Neuron (in vitro differentiated cells): Measurements from ENCODE around the gene PC.
A peak's percentile ranks its signal among the peaks of the same experiment; 100 is the strongest.

Experiments
- H2AFZ ChIP-seq: one replicate; pipeline ENCODE4 v1.6.1; 2013; ENCODE audit warnings: low read depth, mild to moderate bottlenecking, inconsistent platforms, low read length, moderate library complexity
- H3K27me3 ChIP-seq: one replicate; pipeline ENCODE4 v1.6.1; 2013; ENCODE audit warnings: low read length; ENCODE audit not compliant: insufficient read depth
- H3K36me3 ChIP-seq: one replicate; pipeline ENCODE4 v1.6.1; 2013; ENCODE audit warnings: low read length; ENCODE audit not compliant: insufficient read depth
- H3K4me1 ChIP-seq: one replicate; pipeline ENCODE4 v1.6.1; 2013; ENCODE audit warnings: low read length; ENCODE audit not compliant: insufficient read depth
- H3K4me3 ChIP-seq: 2 replicates; pipeline ENCODE4 v1.5.1; 2013; ENCODE audit warnings: mild to moderate bottlenecking, low read length, moderate library complexity
- H3K9me3 ChIP-seq: one replicate; pipeline ENCODE4 v1.6.1; 2013; ENCODE audit warnings: low read length

PC gene

DNA sequence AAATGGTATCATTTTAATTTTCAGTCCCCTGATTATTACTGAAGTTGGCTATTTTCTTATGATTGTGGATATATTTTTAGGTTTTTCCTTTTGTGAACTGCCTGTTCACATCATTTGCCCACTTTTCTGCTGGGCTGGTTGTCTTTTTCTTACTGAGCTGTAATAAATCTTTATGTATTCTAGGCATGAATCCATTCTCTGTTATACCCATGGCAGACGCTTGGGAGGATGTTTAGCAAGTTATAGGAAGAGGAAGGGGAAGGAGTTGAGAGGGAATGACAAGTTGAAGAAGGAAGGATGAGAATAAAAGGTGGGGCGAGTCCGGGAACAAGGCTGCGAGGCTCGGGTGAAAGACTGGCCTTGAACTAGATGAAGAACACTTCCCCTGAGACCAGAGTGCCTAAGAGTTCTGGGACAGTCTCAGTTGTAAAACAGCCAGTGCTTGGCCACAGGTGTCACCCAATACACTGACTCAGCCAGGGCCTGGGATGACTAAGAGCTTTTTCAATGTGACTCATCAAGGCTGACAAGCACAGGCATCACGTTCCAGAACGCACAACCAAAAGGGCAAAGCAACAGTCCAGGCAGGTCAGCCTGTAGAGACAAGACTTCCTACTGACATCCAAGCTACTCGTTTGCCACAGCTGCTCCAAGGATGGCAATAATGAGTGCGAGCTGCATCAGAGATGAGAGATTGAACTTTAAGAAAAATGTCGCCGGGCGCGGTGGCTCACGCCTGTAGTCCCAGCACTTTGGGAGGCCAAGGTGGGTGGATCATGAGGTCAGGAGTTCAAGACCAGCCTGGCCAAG, 66.1 kb downstream of the PC start:
- Histone ChIP-seq H3K36me3 (no peaks in the 10 kb centered on the region), H3K27me3 (no peaks in the 10 kb centered on the region), H3K4me3 (no peak overlapping the region), H3K9me3 (no peaks in the 10 kb centered on the region), H3K4me1 (peaks cover 4% of the 10 kb centered on the region), H2AFZ (no peak overlapping the region)

DNA sequence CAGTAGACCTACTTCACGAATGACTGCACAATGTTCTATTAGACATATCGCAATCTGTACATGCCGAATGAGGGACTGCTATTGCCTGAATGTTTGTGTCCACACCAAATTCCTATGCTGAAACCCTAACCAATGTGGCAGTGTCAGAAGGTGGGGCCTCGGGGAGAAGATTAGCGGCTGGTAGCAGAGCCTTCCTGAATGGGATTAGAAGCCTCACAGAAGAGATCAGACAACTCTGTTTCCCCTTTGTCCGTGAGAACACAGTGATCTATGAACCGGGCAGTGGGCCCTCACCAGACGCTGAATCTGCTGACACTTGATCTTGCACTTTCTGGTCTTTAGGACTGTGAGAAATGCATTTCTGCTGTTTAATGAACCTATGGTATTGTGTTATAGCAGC, 68.2 kb downstream of the PC start:
- no peaks in the 10 kb centered on the region for H3K9me3 ChIP-seq
- H3K4me1 ChIP-seq: peaks cover 4% of the 10 kb centered on the region
- no peaks in the 10 kb centered on the region for H3K36me3 ChIP-seq
- H2AFZ ChIP-seq: no peak overlapping the region
- H3K4me3 ChIP-seq: no peak overlapping the region
- H3K27me3 ChIP-seq: no peaks in the 10 kb centered on the region

DNA sequence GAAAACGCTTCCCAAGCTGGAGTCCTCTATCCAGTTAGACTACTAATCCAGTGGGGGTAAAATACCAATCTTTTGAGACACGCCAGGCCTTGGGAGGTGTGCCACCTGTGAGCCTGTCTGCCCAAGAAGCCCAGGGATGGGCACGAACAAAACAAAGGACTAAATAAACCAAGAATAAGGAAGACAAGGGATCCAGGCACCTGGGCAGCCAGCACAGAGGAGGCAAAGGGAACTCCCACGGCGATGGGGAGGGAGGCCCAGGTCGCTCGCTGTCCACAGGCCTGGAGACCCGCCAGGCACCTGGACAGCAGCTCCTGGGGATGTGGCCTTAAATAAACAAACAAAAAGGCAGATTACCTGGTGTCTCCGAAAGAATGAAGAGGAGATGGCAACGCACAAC, 69.9 kb downstream of the PC start:
- Histone ChIP-seq H3K36me3 (no peaks in the 10 kb centered on the region), H3K9me3 (no peaks in the 10 kb centered on the region), H2AFZ (no peak overlapping the region), H3K4me3 (no peak overlapping the region), H3K27me3 (no peaks in the 10 kb centered on the region), H3K4me1 (peaks cover 4% of the 10 kb centered on the region)

DNA sequence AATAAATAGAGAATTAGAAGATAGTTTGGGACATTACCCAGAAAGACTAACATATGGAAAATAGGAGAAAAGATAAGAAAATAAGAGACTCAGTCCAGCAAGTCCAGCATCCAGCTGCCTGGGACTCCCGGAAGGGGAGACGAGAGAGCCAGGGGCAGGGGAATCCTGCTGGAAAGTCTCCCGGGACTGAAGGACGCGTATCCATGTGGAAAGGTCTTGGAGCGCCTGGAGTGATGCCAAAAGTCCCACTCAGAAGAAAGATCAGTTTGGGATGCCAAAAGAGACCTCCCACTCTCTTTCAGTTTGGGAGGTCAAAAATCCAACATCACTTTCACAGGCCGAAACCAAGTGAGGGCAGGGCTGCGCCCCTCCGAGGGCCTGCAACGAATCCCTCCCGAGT, 70.7 kb downstream of the PC start:
- Histone ChIP-seq H3K4me1 (peaks cover 10% of the 10 kb centered on the region), H3K4me3 (no peak overlapping the region), H3K36me3 (no peaks in the 10 kb centered on the region), H2AFZ (no peak overlapping the region), H3K27me3 (no peaks in the 10 kb centered on the region), H3K9me3 (no peaks in the 10 kb centered on the region)

DNA sequence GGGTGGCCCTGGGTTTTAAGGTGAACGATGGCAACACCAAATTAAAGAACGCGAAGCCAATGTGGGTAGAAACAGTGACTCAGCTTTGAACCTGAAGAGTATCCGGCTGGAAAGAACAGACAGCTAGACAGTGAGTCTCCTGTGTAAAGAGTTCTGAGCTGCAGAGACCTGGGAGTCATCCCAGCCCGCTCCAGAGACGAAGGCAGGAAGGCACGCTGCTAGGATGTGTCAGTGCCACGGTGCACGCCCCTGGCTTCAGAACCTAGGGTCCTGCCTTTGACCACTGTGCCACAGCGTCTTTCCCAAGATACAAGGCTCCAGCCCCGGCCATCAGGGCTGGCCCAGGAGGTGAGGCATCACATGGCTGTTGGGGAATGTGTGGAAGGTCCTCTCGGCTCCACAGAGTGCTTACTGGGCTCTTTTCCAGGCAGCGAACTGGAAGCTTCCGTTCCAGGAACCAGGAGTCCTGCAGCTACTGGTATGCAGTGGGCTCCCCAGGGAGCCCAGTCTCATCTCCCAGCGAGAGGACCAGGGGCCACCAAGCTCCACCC, 71.4 kb downstream of the PC start:
- H3K27me3 ChIP-seq: no peaks in the 10 kb centered on the region

DNA sequence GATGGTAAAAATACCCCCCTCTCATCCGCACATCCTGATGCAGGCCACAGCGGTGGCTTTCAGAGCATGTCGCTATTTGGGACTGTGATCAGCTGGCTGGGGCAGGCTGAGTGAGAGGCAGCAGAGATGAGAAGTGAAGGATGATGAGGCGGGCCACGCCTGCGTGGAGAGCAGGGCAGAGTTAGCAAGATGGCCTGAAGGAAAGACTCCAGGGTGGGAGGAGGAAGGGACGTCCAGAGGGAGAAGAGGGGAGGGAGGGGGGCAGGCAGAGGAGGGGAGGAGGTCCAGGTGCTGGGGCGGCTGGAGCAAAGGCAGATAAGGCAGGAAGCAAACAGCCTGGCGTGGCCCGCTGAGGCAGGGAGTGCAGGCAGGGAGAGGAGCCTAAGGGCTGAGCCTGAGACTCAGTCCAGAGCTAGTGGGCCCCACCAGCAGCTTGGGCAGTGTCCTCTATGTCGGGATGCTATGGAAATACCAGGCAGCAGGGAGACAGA, 72.2 kb downstream of the PC start:
- H3K27me3 ChIP-seq: no peaks in the 10 kb centered on the region
- peaks cover 16% of the 10 kb centered on the region for H3K4me1 ChIP-seq
- H3K4me3 ChIP-seq: no peak overlapping the region
- no peaks in the 10 kb centered on the region for H3K9me3 ChIP-seq
- no peaks in the 10 kb centered on the region for H3K36me3 ChIP-seq
- no peak overlapping the region for H2AFZ ChIP-seq

More for the DNA sequence above, 71.4 kb downstream of the PC start:
- Histone ChIP-seq H2AFZ (no peak overlapping the region), H3K9me3 (no peaks in the 10 kb centered on the region), H3K36me3 (no peaks in the 10 kb centered on the region), H3K4me1 (peaks cover 16% of the 10 kb centered on the region), H3K4me3 (no peak overlapping the region)

DNA sequence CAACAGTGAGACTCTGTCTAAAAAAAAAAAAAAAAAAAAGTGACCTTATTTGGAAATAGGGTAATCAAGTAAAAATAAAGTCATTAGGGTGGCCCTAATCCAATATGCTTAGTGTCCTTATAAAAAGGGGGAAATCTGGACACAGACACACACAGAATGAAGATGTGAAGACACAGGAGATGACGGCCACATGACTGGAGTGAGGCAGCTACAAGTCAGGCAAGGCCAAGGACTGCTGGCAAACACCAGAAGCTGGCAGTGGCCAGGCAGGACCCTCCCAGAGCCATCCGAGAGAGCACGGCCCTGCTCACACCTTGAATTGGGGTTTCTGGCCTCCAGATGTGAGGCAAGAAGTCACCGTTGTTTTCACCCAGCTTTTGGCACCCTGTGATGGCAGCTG, 72.7 kb downstream of the PC start:
- Histone ChIP-seq H2AFZ (no peak overlapping the region), H3K36me3 (no peaks in the 10 kb centered on the region), H3K4me1 (peaks cover 16% of the 10 kb centered on the region), H3K27me3 (no peaks in the 10 kb centered on the region), H3K4me3 (no peak overlapping the region), H3K9me3 (no peaks in the 10 kb centered on the region)

DNA sequence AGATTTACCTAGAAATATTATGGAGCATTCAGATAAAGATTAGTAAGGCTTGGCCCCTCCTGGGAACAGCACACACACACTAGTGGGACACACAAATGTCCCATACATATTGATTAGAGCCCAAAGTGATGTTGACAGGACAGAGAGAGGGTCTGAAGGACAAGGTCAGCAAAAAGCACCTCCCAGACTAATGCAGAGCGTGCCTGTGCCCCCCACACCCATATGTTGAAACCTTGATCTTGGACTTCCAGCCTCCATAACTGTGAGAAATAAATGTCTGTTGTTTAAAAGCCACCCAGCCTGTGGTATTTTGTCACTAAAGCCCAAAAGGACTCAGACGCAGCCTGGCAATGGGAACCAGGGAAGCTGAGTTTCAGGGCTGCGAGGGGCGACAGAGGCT, 73.7 kb downstream of the PC start:
- no peak overlapping the region for H2AFZ ChIP-seq
- no peaks in the 10 kb centered on the region for H3K27me3 ChIP-seq
- no peaks in the 10 kb centered on the region for H3K9me3 ChIP-seq
- no peaks in the 10 kb centered on the region for H3K36me3 ChIP-seq
- H3K4me3 ChIP-seq: no peak overlapping the region
- peaks cover 16% of the 10 kb centered on the region for H3K4me1 ChIP-seq

DNA sequence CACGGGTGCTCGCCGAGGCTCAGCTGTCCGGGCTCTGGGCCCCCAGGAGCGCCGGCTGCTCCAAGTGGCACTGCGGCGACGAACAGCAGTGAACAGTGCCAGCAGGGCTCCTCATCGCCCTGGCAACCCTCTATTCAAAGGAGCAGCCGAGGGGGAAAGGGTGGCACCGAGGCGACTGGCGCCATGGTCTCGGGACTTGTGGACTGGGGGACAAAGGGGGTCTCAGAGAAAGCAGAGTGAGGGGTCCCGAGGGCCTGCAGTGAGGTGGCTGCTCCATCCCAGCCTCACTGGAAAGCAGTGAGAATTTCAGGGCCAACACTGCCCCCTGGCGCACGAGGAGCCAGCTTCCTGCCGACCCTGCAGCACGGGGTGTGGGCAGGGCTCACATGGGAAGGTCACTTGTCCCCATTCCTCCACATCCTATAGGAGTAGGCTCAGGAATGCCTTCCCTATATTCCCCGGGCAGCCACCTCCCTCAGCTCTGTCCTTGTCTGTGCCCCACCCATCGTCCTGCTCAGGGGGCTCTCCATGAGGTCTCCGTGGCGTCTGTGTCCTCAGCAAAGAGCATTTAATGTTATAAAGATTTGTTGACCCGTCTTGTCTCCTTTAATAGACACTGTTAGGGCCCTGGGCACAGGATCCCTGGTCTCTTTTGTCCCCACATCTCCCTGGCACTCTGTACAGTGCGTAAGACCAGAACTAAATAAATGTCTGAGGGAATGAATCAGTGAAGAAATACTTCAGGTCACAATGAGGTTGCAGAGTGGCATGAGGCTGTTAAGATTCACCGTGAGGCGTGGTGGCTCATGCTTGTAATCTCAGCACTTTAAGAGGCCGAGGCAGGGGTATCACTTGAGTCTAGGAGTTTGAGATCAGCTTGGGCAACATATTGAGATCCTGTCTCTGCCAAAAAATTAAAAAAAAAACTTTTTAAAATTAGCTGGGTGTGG, 74.9 kb downstream of the PC start:
- H3K4me1 ChIP-seq: peaks cover 16% of the 10 kb centered on the region
- peak overlapping the region; percentile 24 for H3K4me3 ChIP-seq
- no peaks in the 10 kb centered on the region for H3K27me3 ChIP-seq
- H3K36me3 ChIP-seq: no peaks in the 10 kb centered on the region
- H2AFZ ChIP-seq: peak overlapping the region; percentile 62
- no peaks in the 10 kb centered on the region for H3K9me3 ChIP-seq

DNA sequence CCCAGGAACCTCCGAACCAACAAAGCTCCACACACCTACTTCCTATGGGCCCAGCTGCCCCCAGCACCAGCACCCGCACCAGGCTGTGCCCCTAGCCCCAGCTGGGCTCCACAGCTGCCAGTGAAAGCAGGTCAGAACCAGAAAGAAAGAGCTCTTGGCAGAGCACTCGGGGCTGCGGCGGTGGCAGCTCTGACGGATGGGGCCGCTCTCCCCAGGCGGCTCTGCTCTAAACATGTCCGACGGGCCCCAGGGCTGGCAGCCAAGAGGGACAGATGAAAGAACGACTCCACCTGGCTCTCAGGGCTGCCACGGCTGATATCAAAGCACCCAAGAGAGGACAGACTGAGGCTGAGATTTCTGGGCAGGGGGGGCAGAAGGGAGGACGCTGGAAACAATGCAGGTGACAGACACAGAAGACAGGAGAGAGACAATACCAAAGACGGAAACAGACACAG, 75.6 kb downstream of the PC start:
- Histone ChIP-seq H3K36me3 (no peaks in the 10 kb centered on the region), H3K27me3 (no peaks in the 10 kb centered on the region), H3K4me1 (peaks cover 16% of the 10 kb centered on the region), H2AFZ (peak overlapping the region; percentile 62), H3K9me3 (no peaks in the 10 kb centered on the region), H3K4me3 (peak overlapping the region; percentile 24)

DNA sequence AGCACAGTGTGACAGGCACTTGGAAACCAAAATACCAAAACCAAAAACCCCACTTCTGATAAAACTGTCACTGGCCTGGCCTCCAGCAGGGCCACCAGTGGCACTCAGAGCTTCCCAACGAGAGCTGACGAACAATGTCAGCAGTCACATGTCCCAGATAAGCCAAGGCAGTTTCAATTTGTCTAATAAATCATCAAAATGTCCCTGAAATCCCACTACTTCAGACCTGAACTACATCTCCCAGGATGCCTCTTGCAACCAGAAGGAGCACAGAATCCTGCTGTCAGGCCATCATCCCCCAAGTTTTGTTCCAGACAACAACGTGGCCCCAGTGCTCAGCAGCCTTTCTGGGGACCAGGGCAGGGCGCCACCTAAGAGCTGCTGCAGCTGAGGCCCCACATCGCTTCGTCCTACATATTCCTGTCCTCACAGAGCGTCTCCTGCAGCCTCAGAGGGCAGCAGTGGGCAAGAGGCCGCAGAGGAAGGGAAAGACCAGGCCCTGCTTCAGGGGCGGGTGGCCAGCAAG, 76.2 kb downstream of the PC start:
- H3K27me3 ChIP-seq: no peaks in the 10 kb centered on the region
- H3K4me1 ChIP-seq: peaks cover 16% of the 10 kb centered on the region
- no peaks in the 10 kb centered on the region for H3K9me3 ChIP-seq
- H3K36me3 ChIP-seq: no peaks in the 10 kb centered on the region
- no peak overlapping the region for H2AFZ ChIP-seq
- no peak overlapping the region for H3K4me3 ChIP-seq

DNA sequence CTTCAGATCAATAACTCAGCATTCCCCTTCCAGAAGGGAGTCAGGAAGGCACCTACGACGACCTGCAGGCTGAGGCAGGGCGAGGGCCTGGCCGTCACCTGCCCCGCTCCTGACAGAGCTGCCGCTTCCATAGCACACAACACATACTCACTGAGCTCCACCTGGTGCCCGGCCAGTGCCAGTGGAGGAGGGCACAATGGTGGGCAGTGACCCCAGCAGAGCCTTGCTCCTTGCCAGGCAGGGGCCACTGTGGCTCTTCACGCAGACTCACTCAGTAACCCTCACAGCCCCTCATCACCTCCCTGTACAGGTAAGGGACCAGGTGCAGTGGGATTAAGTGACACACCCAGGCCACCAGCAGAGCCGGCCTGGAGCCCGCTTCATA, 76.7 kb downstream of the PC start:
- Histone ChIP-seq H3K36me3 (no peaks in the 10 kb centered on the region), H3K4me3 (no peak overlapping the region), H3K27me3 (no peaks in the 10 kb centered on the region), H2AFZ (no peak overlapping the region), H3K9me3 (no peaks in the 10 kb centered on the region), H3K4me1 (peaks cover 16% of the 10 kb centered on the region)
